MM.1S (cell line): Measurements from ENCODE around the gene SNRNP48.

Source experiments
- EZH2phosphoT487 ChIP-seq: fragments of 300-600 bp; sonication (generic); IDR thresholded peaks from 2 replicates; pipeline ENCODE4 v1.6.1; 2018; ENCODE audit warnings: antibody characterized with exemption, low read length
- TF ChIP-seq, protein P1 (sequence below): fragments of 300-600 bp; sonication (generic); IDR thresholded peaks from 2 replicates; pipeline ENCODE4 v1.5.1; 2016; ENCODE audit warnings: antibody characterized with exemption, low read length, mixed read lengths

DNA sequence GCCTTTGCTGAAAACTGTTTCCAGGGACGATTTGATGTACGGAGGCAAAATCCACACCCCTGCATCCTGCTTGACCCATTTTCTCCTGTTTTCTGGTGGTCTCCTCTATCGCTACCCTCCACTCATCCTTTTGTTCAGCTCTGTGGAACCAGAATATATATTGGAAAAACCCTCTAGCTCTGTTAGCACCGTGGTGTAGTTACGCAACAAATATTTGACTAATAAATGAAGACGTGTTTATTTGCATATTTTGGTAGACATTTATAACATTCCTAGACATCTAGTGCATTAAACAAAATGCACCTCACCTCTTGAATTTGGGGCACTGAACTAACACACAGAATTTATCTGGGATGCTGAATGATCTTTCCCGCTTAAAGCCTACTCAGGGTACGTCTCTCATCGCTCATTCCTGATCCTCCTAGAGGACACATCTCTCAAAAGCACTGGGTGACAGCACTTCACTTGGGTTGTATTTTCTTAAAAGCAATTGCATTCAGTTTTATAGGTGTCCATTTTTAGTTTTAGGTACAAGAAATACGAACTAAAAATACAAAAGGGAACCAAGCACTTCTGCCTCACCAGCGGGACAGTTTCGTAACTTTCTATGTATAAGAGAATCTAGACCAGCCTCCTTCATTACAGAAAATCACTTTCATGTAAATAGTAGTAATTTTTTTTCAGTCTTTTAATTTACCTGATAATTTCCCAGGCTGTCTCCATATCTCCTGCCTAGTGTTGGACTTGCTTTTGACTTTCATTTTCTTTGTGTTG lies 59.2 kb downstream of the SNRNP48 start:
- TF ChIP-seq, protein P1, sequence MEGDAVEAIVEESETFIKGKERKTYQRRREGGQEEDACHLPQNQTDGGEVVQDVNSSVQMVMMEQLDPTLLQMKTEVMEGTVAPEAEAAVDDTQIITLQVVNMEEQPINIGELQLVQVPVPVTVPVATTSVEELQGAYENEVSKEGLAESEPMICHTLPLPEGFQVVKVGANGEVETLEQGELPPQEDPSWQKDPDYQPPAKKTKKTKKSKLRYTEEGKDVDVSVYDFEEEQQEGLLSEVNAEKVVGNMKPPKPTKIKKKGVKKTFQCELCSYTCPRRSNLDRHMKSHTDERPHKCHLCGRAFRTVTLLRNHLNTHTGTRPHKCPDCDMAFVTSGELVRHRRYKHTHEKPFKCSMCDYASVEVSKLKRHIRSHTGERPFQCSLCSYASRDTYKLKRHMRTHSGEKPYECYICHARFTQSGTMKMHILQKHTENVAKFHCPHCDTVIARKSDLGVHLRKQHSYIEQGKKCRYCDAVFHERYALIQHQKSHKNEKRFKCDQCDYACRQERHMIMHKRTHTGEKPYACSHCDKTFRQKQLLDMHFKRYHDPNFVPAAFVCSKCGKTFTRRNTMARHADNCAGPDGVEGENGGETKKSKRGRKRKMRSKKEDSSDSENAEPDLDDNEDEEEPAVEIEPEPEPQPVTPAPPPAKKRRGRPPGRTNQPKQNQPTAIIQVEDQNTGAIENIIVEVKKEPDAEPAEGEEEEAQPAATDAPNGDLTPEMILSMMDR, result no peak
- TF ChIP-seq EZH2phosphoT487, result no peak
